ENCODE data around the gene TRIM59.

DNA sequence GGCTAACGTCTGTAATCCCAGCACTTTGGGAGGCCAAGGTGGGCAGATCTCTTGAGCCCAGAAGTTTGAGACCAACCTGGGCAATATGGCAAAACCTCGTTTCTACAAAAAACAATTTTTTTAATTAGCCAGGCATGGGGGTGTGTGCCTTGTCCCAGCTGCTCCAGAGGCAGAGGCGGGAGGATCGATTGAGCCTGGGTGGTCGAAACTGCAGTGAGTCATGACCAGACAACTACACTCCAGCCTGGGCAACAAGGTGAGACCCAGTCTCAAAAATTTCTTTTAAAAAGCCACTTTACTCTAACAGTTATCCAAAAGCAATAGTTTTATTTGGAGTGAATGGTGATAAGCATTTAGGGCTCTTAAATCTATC lies 12.5 kb downstream of the TRIM59 start:
- TF ChIP-seq POLR2AphosphoS5 (IDR thresholded peaks at IDR 0.05; ENCODE audit: borderline replicate concordance, low read depth, low read length) (peak; percentile 30; the same call in 1 of the 2 replicates), EZH2 (IDR thresholded peaks at IDR 0.05) (no peak), FOXP2 (optimal IDR thresholded peaks at IDR 0.05; ENCODE audit: control extremely low read depth, extremely low read length, insufficient read depth) (no peak)
